GM20000 (cell line): Measurements from ENCODE around the gene DOCK8.

Experiments
- DNase-seq: peaks from one replicate; pipeline ENCODE4 v3.0.0; 2012; ENCODE audit warnings: low spot score
- CTCF ChIP-seq: IDR thresholded peaks from 2 replicates; pipeline ENCODE4 v1.5.1; 2012; ENCODE audit warnings: mild to moderate bottlenecking, control low read depth; ENCODE audit errors: extremely low read depth, missing control alignments

DOCK8 gene

GRCh38 chr9:447230-448025 is 232.8 kb downstream of the DOCK8 start:
- TF ChIP-seq CTCF, result no peak
- DNase-seq, result peak; percentile 13

- no peak for DNase-seq
Observed at GRCh38 chr9:450057-450456, 235.4 kb downstream of the DOCK8 start.

DNA sequence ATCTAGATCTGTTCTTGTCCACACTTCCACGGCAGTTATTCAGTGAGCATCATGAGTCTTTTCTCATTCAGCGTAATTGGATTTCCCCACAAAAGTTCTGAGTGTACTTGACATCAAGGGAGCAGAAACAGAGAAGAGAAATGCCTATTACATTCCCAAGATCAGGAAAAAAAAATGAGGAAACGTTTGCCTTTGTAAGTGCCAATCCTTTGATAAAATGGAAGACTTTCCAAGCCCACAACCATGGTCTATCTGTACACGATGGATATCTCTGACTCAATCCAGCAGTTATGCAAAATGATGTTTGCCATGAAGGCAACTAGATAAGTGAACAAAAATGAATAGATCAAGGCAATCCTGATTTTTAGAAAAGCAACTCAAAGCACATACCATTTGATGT is 235.9 kb downstream of the DOCK8 start:
- TF ChIP-seq CTCF, result no peak
- DNase-seq, result no peak

More at GRCh38 chr9:450057-450456, 235.4 kb downstream of the DOCK8 start:
- TF ChIP-seq CTCF, result no peak

GRCh38 chr9:453832-454231 is 239.2 kb downstream of the DOCK8 start:
- no peak for DNase-seq
- TF ChIP-seq CTCF, result no peak

DNA sequence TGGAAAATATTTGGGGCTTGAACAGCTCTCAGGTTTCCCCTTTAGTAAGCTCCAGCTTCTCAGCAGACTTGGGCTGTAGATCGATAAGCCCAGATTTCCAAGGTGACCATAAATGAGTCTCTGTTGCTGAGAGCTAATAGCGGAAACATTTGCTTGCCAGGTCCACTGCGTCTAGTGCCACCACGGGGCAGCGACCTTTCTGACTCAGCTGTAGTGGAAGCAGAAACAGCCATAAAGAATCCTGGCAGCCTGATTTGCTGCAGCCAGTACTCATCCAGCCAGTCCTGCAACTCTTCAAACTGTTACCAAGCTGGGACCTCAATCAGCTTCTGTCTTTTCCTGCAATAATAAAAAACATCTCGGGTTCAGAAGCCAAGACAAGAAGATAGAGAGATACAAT is 241.7 kb downstream of the DOCK8 start:
- TF ChIP-seq CTCF, result no peak
- no peak for DNase-seq

- DNase-seq, result no peak
- TF ChIP-seq CTCF, result no peak
Observed at GRCh38 chr9:458590-458989, 243.9 kb downstream of the DOCK8 start.

GRCh38 chr9:459491-460444 is 245.1 kb downstream of the DOCK8 start:
- DNase-seq, result no peak
- TF ChIP-seq CTCF, result no peak
